G401 (cell line): ENCODE results near the gene SLC1A1. TPM values are rescaled to one million over a fixed set of nuclear protein-coding genes. Genes with fewer than 3 reads are reported as not detected.
A peak's percentile ranks its signal among the peaks of the same experiment; 100 is the strongest.
"Not testable (repeated sequence)": the region's sequence is repeated elsewhere in the genome, so short reads cannot be mapped to it uniquely, and the experiment has no call there.

Experiments used
- DNase-seq: peaks from one replicate; pipeline ENCODE4 v3.0.0-alpha.2; 2015; ENCODE audit warnings: low spot score
- in situ Hi-C: cut with HindIII; loops from 2 replicates; pipeline ENCODE4 v1.10.0; 2016; ENCODE audit warnings: low sequenced_read_pairs, mixed read lengths
- total RNA-seq: library from RNA; depleted of rRNA; stranded (reverse); fragments of >200 nt; shearing (Covaris generic); gene quantifications from 2 replicates; pipeline ENCODE4 v1.2.3, GENCODE V29; 2014; rRNA removed

Gene SLC1A1
- total RNA-seq, 1 experiment from 2014 or later, result 1.8 TPM

- in situ Hi-C loops, result no loop called here
- no peak for DNase-seq
Observed at GRCh38 chr9:4594994-4595393, 104.7 kb downstream of the SLC1A1 start.

- DNase-seq, result no peak
- in situ Hi-C loops, result no loop called here
Observed at GRCh38 chr9:4596165-4596922, 106.1 kb downstream of the SLC1A1 start.

GRCh38 chr9:4600368-4600767, 110.1 kb downstream of the SLC1A1 start:
- no peak for DNase-seq
- in situ Hi-C loops, result no loop called here

- in situ Hi-C loops, result no loop called here
- DNase-seq, result no peak
Observed at GRCh38 chr9:4603830-4604229, 113.6 kb downstream of the SLC1A1 start.

GRCh38 chr9:4604678-4605095, 114.4 kb downstream of the SLC1A1 start:
- in situ Hi-C loops, result no loop called here
- DNase-seq, result peak; percentile 89

GRCh38 chr9:4606033-4606432, 115.8 kb downstream of the SLC1A1 start:
- in situ Hi-C loops, DNase-seq: not testable (repeated sequence)

GRCh38 chr9:4614627-4615026, 124.4 kb downstream of the SLC1A1 start:
- in situ Hi-C loops, result no loop called here

GRCh38 chr9:4615251-4615650, 125.0 kb downstream of the SLC1A1 start:
- no peak for DNase-seq
- in situ Hi-C loops, result no loop called here

More at GRCh38 chr9:4614627-4615026, 124.4 kb downstream of the SLC1A1 start:
- DNase-seq, result no peak

- in situ Hi-C loops, result no loop called here
- no peak for DNase-seq
Observed at GRCh38 chr9:4615778-4616177, 125.5 kb downstream of the SLC1A1 start.

GRCh38 chr9:4617752-4618151, 127.5 kb downstream of the SLC1A1 start:
- DNase-seq, result no peak
- in situ Hi-C loops, result no loop called here

- in situ Hi-C loops, result no loop called here
Observed at GRCh38 chr9:4618700-4619099, 128.4 kb downstream of the SLC1A1 start.

GRCh38 chr9:4620057-4620765, 129.9 kb downstream of the SLC1A1 start:
- DNase-seq, result no peak
- in situ Hi-C loops, result no loop called here

More at GRCh38 chr9:4618700-4619099, 128.4 kb downstream of the SLC1A1 start:
- no peak for DNase-seq

GRCh38 chr9:4620881-4621555, 130.8 kb downstream of the SLC1A1 start:
- in situ Hi-C loops, result no loop called here
- DNase-seq, result no peak

- in situ Hi-C loops, result no loop called here
- DNase-seq, result no peak
Observed at GRCh38 chr9:4622016-4622415, 131.7 kb downstream of the SLC1A1 start.

GRCh38 chr9:4630836-4631235, 140.6 kb downstream of the SLC1A1 start:
- DNase-seq, result no peak
- in situ Hi-C loops, result no loop called here

Other genes with a start within 250 kb of the SLC1A1 start
- 35.8 and 57.1 TPM in 2 replicates for gene GLIS3, start 190.4 kb upstream of the SLC1A1 start, total RNA-seq
- 7.7 and 10.5 TPM in 2 replicates for gene PLPP6, start 171.8 kb downstream of the SLC1A1 start, total RNA-seq
- 0.34 and 0.80 TPM in 2 replicates for gene SPATA6L, start 176.0 kb downstream of the SLC1A1 start, total RNA-seq
- gene CDC37L1, start 189.1 kb downstream of the SLC1A1 start, total RNA-seq, result 10.7 and 20.7 TPM in 2 replicates